OCI-LY3 (cell line): ENCODE results near the gene OPCML.

ENCODE experiments used
- CTCF ChIP-seq: fragments of 200-600, 300-600 bp; sonication (generic); IDR thresholded peaks from 2 replicates; pipeline ENCODE4 v1.5.1; 2014; ENCODE audit warnings: antibody characterized with exemption, low read length, low read depth
- EZH2phosphoT487 ChIP-seq: fragments of 200-600 bp; shearing (Covaris generic); IDR thresholded peaks from 2 replicates; pipeline ENCODE4 v1.6.1; 2018; ENCODE audit warnings: antibody characterized with exemption, mixed run types, low read depth

- TF ChIP-seq CTCF (no peak), EZH2phosphoT487 (no peak)
These were observed 33.3 kb downstream of the OPCML start for GRCh38 chr11:133498969-133499368.
